Measurements from ENCODE around the gene RASSF1.

DNA sequence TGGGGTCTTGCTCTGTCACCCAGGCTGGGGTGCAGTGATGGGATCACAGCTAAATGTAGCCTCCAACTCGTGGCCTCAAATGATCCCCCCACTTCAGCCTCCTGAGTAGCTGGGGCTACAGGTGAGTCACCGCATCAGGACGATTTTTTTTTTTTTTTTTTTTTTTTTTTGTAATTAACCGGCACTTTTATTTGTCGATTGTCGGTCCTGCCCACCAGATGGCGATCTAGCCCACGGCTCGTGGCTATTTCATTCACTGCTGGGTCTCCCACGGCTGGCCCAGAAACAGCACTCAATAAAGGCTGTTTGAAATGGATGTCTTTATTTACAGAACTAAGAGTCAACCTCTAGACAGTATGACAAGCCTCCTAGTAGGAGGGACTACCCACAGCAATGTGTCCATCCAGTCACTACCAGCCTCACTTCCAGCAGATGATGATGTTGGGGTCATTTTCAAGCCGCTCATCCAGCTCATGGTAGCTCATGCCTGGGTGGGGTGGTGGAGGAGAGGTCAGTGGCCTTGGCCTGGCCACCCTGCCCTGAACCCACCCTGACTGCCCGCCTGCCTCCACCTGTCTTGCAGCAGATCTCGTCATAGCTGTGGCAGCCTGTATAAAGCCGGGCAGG is 6.7 kb upstream of the RASSF1 start:
- TF ChIP-seq, protein P1, sequence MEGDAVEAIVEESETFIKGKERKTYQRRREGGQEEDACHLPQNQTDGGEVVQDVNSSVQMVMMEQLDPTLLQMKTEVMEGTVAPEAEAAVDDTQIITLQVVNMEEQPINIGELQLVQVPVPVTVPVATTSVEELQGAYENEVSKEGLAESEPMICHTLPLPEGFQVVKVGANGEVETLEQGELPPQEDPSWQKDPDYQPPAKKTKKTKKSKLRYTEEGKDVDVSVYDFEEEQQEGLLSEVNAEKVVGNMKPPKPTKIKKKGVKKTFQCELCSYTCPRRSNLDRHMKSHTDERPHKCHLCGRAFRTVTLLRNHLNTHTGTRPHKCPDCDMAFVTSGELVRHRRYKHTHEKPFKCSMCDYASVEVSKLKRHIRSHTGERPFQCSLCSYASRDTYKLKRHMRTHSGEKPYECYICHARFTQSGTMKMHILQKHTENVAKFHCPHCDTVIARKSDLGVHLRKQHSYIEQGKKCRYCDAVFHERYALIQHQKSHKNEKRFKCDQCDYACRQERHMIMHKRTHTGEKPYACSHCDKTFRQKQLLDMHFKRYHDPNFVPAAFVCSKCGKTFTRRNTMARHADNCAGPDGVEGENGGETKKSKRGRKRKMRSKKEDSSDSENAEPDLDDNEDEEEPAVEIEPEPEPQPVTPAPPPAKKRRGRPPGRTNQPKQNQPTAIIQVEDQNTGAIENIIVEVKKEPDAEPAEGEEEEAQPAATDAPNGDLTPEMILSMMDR (IDR thresholded peaks at IDR 0.05), result peak; percentile 65
- TF ChIP-seq EZH2 (IDR thresholded peaks at IDR 0.05) (no peak), EZH2phosphoT487 (IDR thresholded peaks at IDR 0.05) (no peak)
